Thymus (tissue), 11 donors: ENCODE measurements around the gene CCDC8. TPM values are rescaled to one million over a fixed set of nuclear protein-coding genes. Genes with fewer than 3 reads are reported as not detected.

Experiments used
- DNase-seq, 9 donors: peaks; one replicate each; pipeline ENCODE4 v3.0.0-alpha.2; 2013; ENCODE audit warnings: low spot score in 9 of 9, low read depth in 6 of 9, missing footprints in 1 of 9
- H3K27ac ChIP-seq, 2 donors: one replicate each; pipeline ENCODE4 v1.5.1; 2013; ENCODE audit warnings: control low read depth in 1 of 2, low read depth in 1 of 2, low read length in 1 of 2, mild to moderate bottlenecking in 1 of 2, moderate library complexity in 1 of 2
- H3K27me3 ChIP-seq, 2 donors: one replicate each; pipeline ENCODE4 v1.5.1; 2013; ENCODE audit warnings: low read length in 1 of 2; ENCODE audit not compliant: control insufficient read depth in 2 of 2, insufficient read depth in 1 of 2
- H3K36me3 ChIP-seq, 2 donors: one replicate each; pipeline ENCODE4 v1.5.1; 2013; ENCODE audit warnings: low read length in 1 of 2, mild to moderate bottlenecking in 1 of 2, moderate library complexity in 1 of 2; ENCODE audit not compliant: control insufficient read depth in 2 of 2, insufficient read depth in 2 of 2
- H3K4me1 ChIP-seq, 2 donors: one replicate each; pipeline ENCODE4 v1.5.1; 2013; ENCODE audit warnings: low read length in 2 of 2; ENCODE audit not compliant: control insufficient read depth in 2 of 2, insufficient read depth in 2 of 2
- H3K4me3 ChIP-seq, 2 donors: one replicate each; pipeline ENCODE4 v1.5.1; 2013; ENCODE audit warnings: low read length in 2 of 2, control low read depth in 1 of 2, mild to moderate bottlenecking in 1 of 2
- H3K9me3 ChIP-seq, 2 donors: one replicate each; pipeline ENCODE4 v1.5.1; 2013; ENCODE audit warnings: low read length in 1 of 2, mild to moderate bottlenecking in 1 of 2; ENCODE audit not compliant: control insufficient read depth in 2 of 2, insufficient read depth in 1 of 2
- WGBS: extraction: QIAGEN DNeasy Blood & Tissue Kit; methylation state at CpG from one replicate; pipeline ENCODE4 v1.1.7; 2013; 5-methylcytosine and 5-hydroxymethylcytosine counted together
- polyA plus RNA-seq: library from polyadenylated mRNA; stranded (reverse); fragments of 200-250 nt; gene quantifications from one replicate; pipeline ENCODE4 v1.2.3, GENCODE V29; 2013
- total RNA-seq: library from RNA; stranded (reverse); fragments of 120-200 nt; gene quantifications from one replicate; pipeline ENCODE4 v1.2.4, GENCODE V29; 2013
- donor health status: healthy.

Gene CCDC8
- total and polyA plus RNA-seq, 2 donors: 8.6 to 10.3 TPM

GRCh38 chr19:46388311-46389095, 24.9 kb downstream of the CCDC8 start:
- peaks cover 0 to 3% of the 10 kb centered on the region in 2 donors for H3K4me1 ChIP-seq
- WGBS: 95% methylated on average over 25 of the region's 25 CpGs
- no peaks in the 10 kb centered on the region for H3K9me3 ChIP-seq
- H3K27me3 ChIP-seq: no peaks in the 10 kb centered on the region
- no peak for DNase-seq
- H3K36me3 ChIP-seq: peaks cover 77 to 78% of the 10 kb centered on the region in 2 donors
- H3K4me3 ChIP-seq: no peak overlapping the region
- no peak overlapping the region for H3K27ac ChIP-seq

- H3K4me3 ChIP-seq: no peak overlapping the region
- H3K36me3 ChIP-seq: peaks cover 78 to 84% of the 10 kb centered on the region in 2 donors
- DNase-seq: no peak
- H3K27ac ChIP-seq: no peak overlapping the region
- peaks cover 0 to 3% of the 10 kb centered on the region in 2 donors for H3K4me1 ChIP-seq
- no peaks in the 10 kb centered on the region for H3K27me3 ChIP-seq
- 98% methylated on average over 10 of the region's 10 CpGs for WGBS
- H3K9me3 ChIP-seq: no peaks in the 10 kb centered on the region
These were observed 25.6 kb downstream of the CCDC8 start for GRCh38 chr19:46387713-46388130.

GRCh38 chr19:46386996-46387712, 26.2 kb downstream of the CCDC8 start:
- H3K27ac ChIP-seq: no peak overlapping the region
- WGBS: 98% methylated on average over 30 of the region's 30 CpGs
- H3K36me3 ChIP-seq: peaks cover 80% of the 10 kb centered on the region in 2 donors
- no peaks in the 10 kb centered on the region for H3K27me3 ChIP-seq
- no peak overlapping the region for H3K4me3 ChIP-seq
- peaks cover 0 to 1% of the 10 kb centered on the region in 2 donors for H3K4me1 ChIP-seq
- DNase-seq: no peak
- no peaks in the 10 kb centered on the region for H3K9me3 ChIP-seq

DNA sequence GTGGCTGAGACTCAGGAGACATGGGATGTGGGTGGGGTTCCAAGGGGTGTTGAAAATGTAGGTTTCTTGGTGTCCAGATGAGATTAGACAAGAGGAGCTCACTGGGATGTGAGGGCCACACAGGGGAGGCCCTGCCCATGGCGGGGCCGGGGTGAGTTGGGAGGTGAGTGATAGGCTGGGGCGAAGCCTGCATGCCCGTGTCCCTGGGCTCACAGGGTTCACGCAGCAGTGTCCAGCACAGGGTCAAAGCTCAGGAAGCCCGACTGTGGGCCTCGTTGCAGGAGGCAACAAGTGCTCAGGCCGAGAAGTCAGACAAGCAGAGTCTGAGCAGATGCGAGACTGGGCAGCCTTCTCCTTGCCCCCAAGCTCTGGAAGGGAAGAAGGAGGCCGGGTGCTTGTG, 27.2 kb downstream of the CCDC8 start:
- Histone ChIP-seq H3K9me3 (no peaks in the 10 kb centered on the region), H3K27ac (no peak overlapping the region), H3K4me1 (no peaks in the 10 kb centered on the region), H3K36me3 (peaks cover 80 to 81% of the 10 kb centered on the region in 2 donors), H3K27me3 (no peaks in the 10 kb centered on the region), H3K4me3 (no peak overlapping the region)
- WGBS: 97% methylated on average over 10 of the region's 10 CpGs
- DNase-seq: no peak

GRCh38 chr19:46385636-46386035, 27.7 kb downstream of the CCDC8 start:
- Histone ChIP-seq H3K36me3 (peaks cover 76 to 80% of the 10 kb centered on the region in 2 donors), H3K9me3 (no peaks in the 10 kb centered on the region), H3K4me3 (no peak overlapping the region), H3K27ac (no peak overlapping the region), H3K4me1 (no peaks in the 10 kb centered on the region), H3K27me3 (no peaks in the 10 kb centered on the region)
- no peak for DNase-seq
- WGBS: 90% methylated on average over 11 of the region's 11 CpGs

- Histone ChIP-seq H3K9me3 (no peaks in the 10 kb centered on the region), H3K27me3 (no peaks in the 10 kb centered on the region), H3K4me1 (no peaks in the 10 kb centered on the region), H3K27ac (no peak overlapping the region), H3K36me3 (peaks cover 68 to 74% of the 10 kb centered on the region in 2 donors), H3K4me3 (no peak overlapping the region)
- no peak for DNase-seq
- WGBS: 98% methylated on average over 11 of the region's 11 CpGs
These were observed 29.0 kb downstream of the CCDC8 start for GRCh38 chr19:46384396-46384795.

- DNase-seq: no peak
- WGBS: 86% methylated on average over 7 of the region's 7 CpGs
- H3K27me3 ChIP-seq: no peaks in the 10 kb centered on the region
These were observed 29.5 kb downstream of the CCDC8 start for GRCh38 chr19:46383846-46384245.

GRCh38 chr19:46383171-46383815, 30.1 kb downstream of the CCDC8 start:
- H3K27ac ChIP-seq: no peak overlapping the region
- H3K4me3 ChIP-seq: no peak overlapping the region
- no peaks in the 10 kb centered on the region for H3K4me1 ChIP-seq
- H3K9me3 ChIP-seq: no peaks in the 10 kb centered on the region
- peaks cover 62 to 75% of the 10 kb centered on the region in 2 donors for H3K36me3 ChIP-seq
- H3K27me3 ChIP-seq: no peaks in the 10 kb centered on the region
- WGBS: 95% methylated on average over 22 of the region's 23 CpGs
- no peak for DNase-seq

More at GRCh38 chr19:46383846-46384245, 29.5 kb downstream of the CCDC8 start:
- H3K4me1 ChIP-seq: no peaks in the 10 kb centered on the region
- no peaks in the 10 kb centered on the region for H3K9me3 ChIP-seq
- H3K4me3 ChIP-seq: no peak overlapping the region
- H3K27ac ChIP-seq: no peak overlapping the region
- peaks cover 66 to 76% of the 10 kb centered on the region in 2 donors for H3K36me3 ChIP-seq
